Right lobe of liver (tissue), 4 donors: Measurements from ENCODE around the gene POLR1D.

Source experiments
- POLR2A ChIP-seq: fragments of 450-650 bp; IDR thresholded peaks from one replicate; pipeline ENCODE4 v1.6.1; 2017; ENCODE audit warnings: antibody characterized with exemption, mild to moderate bottlenecking
- TF ChIP-seq, protein P1 (sequence below), 4 donors: fragments of 200-600 bp in 3 of 4; fragments of 450-650 bp in 1 of 4; IDR thresholded peaks; one replicate each; pipeline versions ENCODE4 v1.5.1 to v1.8.0; 2016 to 2022; ENCODE audit warnings: antibody characterized with exemption in 4 of 4, mild to moderate bottlenecking in 2 of 4
- donor health status: DM: no; HTN: no; CAD: no.
- donor health status: DM: no; HTN: no; CAD: no.
- donor health status: DM: no; HTN: yes; CAD: no.

DNA sequence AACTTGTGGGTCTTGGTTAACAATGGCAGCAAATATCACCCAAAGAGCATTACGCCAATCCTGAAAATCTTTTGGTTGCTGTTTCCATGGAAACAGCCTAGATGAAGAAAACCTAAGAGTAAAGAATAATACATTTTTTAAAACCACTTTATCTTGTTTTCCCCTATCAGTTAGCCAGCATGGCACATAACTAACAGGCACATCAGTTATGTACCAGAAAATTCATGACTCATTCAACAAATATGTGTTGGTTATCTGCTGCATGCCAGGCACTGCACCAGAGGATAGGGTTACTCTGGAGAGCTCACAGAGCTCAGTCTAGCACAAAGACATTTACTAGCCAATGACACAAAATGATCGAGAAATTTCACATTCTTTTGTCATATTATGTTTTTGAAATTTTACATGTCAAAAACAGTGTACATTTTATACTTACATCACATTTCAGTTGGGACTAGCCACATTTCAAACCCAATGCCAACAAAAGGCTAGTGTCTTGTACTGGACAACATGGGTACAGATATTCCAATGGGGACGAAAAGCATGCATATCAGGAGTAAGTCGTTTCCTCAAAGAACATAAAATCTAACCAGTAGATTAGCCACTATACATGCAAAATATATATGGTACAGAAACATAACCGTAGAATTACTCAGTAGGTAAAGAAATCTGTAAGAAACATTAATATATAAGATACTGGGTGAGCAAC lies 21.7 kb upstream of the POLR1D start:
- TF ChIP-seq, protein P1, sequence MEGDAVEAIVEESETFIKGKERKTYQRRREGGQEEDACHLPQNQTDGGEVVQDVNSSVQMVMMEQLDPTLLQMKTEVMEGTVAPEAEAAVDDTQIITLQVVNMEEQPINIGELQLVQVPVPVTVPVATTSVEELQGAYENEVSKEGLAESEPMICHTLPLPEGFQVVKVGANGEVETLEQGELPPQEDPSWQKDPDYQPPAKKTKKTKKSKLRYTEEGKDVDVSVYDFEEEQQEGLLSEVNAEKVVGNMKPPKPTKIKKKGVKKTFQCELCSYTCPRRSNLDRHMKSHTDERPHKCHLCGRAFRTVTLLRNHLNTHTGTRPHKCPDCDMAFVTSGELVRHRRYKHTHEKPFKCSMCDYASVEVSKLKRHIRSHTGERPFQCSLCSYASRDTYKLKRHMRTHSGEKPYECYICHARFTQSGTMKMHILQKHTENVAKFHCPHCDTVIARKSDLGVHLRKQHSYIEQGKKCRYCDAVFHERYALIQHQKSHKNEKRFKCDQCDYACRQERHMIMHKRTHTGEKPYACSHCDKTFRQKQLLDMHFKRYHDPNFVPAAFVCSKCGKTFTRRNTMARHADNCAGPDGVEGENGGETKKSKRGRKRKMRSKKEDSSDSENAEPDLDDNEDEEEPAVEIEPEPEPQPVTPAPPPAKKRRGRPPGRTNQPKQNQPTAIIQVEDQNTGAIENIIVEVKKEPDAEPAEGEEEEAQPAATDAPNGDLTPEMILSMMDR (IDR thresholded peaks at IDR 0.05), result no peak
- TF ChIP-seq POLR2A, result no peak
